ENCODE measurements around the gene RPAP3. TPM values are rescaled to one million over a fixed set of nuclear protein-coding genes. Genes with fewer than 3 reads are reported as not detected.

RPAP3 gene, protein sequence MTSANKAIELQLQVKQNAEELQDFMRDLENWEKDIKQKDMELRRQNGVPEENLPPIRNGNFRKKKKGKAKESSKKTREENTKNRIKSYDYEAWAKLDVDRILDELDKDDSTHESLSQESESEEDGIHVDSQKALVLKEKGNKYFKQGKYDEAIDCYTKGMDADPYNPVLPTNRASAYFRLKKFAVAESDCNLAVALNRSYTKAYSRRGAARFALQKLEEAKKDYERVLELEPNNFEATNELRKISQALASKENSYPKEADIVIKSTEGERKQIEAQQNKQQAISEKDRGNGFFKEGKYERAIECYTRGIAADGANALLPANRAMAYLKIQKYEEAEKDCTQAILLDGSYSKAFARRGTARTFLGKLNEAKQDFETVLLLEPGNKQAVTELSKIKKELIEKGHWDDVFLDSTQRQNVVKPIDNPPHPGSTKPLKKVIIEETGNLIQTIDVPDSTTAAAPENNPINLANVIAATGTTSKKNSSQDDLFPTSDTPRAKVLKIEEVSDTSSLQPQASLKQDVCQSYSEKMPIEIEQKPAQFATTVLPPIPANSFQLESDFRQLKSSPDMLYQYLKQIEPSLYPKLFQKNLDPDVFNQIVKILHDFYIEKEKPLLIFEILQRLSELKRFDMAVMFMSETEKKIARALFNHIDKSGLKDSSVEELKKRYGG
- 10 to 100 TPM; 28.9 to 54.7 (median 48.0) TPM for polyA plus RNA-seq (ENCODE audit: insufficient read length in 4 of 4)

GRCh38 chr12:47705566-47706425 lies at the start of gene RPAP3:
RPAP3 (minus strand) TSS chr12:47706030; CDS start chr12:47702840, 3,190 bp downstream.
- DNase-seq (ENCODE audit: low read depth in 4 of 4, low spot score in 3 of 4) = peak; percentile 70 to 90 (median 83)

DNA sequence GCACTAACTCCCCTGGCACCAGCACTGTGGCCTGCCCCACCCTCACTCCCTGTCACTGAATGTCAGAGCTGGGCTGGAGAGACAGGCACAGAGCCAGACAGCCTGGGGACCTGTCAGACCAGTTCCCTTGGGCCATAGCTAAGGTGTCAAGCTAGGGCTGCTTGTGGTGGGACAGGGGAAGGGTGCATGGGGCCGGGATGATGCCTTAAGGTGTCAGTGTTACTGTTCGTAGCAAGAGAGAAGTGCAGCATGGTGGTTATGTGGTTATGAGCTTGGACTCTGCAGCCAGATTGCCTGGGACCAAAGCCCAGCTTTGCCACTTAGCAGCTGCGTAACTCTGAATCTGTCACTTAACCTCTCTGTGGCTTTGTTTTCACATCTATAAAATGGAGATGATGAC lies 49.1 kb upstream of the RPAP3 start:
- no peak for DNase-seq (ENCODE audit: low read depth in 4 of 4, low spot score in 3 of 4)

DNA sequence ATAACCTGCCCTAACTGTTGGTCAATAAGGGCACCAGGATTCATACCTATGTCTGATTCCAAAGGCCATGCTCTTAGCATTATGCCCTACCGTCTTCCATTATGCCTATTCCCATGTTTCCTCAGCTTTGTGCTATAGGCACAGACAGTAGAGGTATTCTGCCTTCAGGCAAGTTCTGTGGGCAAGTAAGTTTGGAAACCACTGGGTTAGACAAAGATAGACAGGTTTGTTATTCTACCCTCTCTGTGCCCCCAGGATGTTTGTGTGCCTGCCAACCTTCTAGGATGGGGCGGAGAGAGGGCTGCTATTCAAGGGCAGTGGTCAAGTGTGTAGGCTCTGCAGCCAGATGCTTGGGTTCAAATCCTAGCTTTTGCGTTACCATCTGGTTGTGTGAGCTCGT lies 48.3 kb upstream of the RPAP3 start:
- no peak for DNase-seq (ENCODE audit: low read depth in 4 of 4, low spot score in 3 of 4)

DNA sequence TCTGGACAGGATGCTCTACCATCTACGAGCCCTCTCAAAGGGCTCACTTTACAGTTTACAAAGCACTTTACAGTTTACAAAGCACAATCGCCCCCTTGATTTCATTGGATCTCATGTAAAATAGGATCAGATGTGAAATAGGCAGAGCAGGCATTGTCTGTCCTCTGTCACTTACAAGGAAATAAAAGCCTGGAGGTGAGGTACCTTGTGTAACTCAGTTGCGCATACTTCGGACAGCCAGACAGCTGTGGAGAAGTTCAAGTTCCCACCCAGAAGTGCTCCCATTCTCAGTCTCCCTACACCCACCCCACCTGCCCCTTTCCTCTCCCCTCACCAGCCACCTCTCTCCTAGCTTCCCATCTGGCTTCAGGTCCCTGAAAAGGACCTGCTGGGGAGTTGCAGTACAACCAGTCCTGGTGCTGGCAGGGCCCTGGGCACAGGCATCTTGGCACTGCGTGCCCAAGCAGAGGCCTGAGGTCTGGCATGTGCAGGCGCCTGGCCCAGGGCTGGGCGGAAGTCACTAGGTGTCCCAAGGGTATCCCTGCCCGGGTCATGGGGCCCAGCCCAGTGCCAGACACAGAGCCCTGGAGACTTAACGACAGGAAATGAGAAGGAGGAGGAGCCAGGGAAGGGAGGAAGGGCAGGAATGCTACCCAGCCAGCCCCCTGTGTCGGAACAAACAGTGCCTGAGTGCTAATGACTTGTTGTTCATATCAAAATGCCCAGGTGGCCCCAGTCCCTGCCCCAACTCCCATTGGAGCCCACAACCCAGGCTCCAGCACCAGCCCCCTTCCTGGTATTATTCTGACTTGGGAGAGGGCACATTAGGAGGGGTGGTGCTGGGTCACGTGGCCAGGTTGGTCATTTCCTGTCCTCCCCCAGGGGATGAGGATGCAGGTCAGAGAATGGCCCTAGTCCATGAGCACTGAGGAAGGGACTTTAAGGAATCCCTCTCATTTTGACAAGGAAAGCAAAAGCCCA lies 47.5 kb upstream of the RPAP3 start:
- no peak for DNase-seq (ENCODE audit: low read depth in 4 of 4, low spot score in 3 of 4)

DNA sequence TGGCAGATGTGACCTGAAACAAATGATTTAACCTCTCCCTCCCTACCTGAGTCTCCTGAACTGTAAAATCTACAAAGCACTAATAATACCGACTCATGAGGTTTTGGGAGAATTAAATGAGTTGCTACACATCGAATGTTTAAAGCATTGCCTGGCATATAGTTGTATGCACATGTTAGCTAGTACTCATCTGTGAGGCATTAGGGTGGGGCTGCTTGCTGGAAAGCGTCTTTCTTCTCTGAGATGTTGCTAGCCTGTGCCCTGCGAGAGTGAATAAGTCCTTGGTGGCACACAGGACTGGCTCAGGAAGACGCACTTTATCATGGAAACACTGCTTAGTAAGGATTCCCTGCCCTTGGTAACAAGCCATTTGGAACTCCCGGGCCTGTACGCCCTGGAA lies 46.7 kb upstream of the RPAP3 start:
- DNase-seq (ENCODE audit: low read depth in 4 of 4, low spot score in 3 of 4) = no peak

DNA sequence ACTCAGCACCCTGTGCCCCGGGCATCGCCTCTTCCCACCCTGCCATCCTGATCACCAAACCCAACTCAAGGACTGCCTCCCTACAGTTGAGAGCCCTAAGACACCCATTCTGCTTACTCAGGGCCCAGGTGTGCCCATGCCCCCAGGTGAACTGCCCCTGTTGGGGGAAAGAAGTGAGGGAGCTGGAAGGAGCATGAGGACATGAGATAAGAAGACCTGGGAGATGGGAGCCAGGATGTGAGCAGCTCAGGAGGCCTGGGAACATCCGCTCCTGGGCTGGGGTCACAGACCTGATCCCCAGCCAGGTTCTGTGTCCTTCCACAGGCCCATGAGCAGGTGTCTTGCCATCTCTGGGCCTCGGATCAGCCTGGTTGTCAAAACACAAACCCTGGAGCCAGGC lies 46.3 kb upstream of the RPAP3 start:
- no peak for DNase-seq (ENCODE audit: low read depth in 4 of 4, low spot score in 3 of 4)

- no peak for DNase-seq (ENCODE audit: low read depth in 4 of 4, low spot score in 3 of 4)
Observed at GRCh38 chr12:47751561-47751960, 45.7 kb upstream of the RPAP3 start.

DNA sequence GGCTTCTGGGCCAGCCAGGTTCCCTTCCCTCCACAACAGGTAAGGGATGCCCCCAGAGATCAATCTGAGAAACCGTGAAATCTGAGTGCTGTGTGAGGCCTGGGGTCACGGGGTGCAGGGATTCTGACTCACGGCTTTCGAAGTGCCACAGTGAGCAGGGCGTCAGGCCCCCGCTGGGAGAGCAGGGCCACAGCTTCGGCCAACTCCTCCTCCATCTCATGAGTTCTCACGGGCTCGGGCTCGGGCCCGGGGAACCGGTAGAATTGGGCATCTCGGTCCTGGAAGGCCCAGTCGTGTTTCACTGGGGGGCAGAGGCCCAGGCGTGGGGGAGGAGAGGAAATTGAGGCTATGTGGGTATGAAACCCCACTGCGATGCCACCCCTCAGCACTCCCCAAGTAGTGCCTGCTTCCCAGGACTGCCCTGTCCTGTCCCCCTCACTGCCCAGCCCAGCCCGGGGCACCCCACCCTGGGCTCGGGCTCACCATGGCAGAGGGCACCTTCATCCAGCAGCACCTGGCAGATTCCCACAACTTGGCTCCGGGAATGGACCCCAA lies 45.2 kb upstream of the RPAP3 start:
- no peak for DNase-seq (ENCODE audit: low read depth in 4 of 4, low spot score in 3 of 4)

DNA sequence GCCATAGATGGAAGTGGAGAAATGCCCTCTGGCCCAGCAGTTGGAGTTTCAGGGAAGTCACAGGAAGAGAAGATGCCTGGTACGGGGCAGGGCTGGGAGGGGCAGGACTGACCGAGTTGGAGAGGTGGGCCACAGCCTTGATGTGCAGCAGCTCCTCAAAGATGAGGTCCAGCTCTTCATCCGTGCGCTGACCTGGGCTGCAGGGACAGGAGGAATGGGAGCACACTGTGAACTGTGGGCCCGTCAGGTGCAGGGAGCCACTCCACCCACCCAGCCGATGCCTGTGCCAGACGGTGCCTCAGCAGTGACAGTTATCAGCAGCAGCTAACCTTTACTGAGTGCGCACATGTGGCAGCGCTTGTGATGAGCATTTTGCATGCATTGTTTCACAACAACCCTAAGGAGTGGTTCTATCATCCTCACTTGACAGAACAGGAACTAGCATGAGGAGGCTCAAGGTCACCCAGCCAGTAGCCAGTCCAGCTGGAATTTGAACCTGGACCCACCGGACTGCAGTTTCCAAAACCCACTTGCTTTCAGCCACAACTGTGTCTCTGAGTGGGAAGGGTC lies 44.5 kb upstream of the RPAP3 start:
- no peak for DNase-seq (ENCODE audit: low read depth in 4 of 4, low spot score in 3 of 4)

DNA sequence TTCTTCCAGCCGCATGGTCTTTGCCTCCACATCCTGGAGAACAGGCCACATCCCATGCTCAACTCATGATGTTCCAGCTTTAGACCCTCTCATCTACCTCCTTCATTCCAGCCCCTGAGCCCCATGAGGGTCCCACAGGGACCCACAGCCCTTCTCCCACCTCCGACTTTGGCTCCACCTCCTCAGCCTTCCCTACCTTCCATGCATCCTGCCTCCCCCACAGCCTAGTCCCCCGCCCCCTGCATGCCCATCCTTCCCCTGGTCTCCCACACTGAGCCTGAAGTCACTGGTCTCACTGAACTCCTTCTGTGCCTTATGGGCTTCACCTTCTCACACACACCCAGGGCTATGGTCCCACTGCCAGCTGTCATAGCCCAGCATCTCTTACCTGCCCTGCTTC lies 43.1 kb upstream of the RPAP3 start:
- no peak for DNase-seq (ENCODE audit: low read depth in 4 of 4, low spot score in 3 of 4)

- no peak for DNase-seq (ENCODE audit: low read depth in 4 of 4, low spot score in 3 of 4)
Observed at GRCh38 chr12:47748507-47748828, 42.6 kb upstream of the RPAP3 start.

- no peak for DNase-seq (ENCODE audit: low read depth in 4 of 4, low spot score in 3 of 4)
Observed at GRCh38 chr12:47747596-47748506, 42.0 kb upstream of the RPAP3 start.

DNA sequence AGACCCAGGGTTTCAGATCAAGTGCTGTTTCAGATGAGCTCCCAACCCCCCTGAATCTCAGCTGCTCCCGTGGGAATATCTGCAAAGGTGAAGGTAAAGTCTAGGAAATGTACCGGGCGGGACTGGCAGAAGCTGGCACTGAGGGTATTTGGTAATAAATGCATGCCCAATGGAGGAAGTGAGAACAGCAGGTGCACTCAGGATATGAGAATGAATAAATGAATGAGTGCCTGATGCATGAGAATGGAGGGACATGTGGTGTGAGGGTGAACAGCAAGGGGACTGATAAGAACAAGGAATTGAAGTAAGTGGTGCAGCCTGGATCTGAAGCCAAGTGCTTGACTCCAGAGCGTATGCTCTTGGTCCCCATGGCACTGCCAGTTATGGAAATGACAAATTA lies 41.3 kb upstream of the RPAP3 start:
- no peak for DNase-seq (ENCODE audit: low read depth in 4 of 4, low spot score in 3 of 4)

- no peak for DNase-seq (ENCODE audit: low read depth in 4 of 4, low spot score in 3 of 4)
Observed at GRCh38 chr12:47746523-47746922, 40.7 kb upstream of the RPAP3 start.

DNA sequence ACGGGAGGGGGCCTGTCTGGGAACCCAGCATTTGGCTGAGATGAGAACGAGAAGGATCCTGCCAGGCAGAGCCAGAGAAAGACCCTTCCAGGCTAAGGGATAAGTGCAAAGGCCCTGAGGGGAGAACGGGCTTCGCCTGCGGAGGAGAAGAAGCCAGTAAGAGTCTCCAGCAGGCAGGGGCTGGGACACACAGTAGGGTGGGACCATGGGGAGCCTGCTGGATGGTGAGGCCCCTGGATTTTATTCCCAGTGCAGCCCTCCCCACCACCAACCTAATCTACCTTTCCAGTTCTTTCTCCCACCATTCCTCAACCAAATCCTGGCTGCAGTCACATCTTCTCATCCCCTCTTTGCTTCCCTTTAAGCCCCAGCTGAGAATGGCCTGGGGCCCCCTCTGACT lies 40.2 kb upstream of the RPAP3 start:
- no peak for DNase-seq (ENCODE audit: low read depth in 4 of 4, low spot score in 3 of 4)

- DNase-seq (ENCODE audit: low read depth in 4 of 4, low spot score in 3 of 4) = no peak
Observed at GRCh38 chr12:47745485-47746041, 39.7 kb upstream of the RPAP3 start.

GRCh38 chr12:47744778-47745436 lies 39.1 kb upstream of the RPAP3 start:
- no peak for DNase-seq (ENCODE audit: low read depth in 4 of 4, low spot score in 3 of 4)

Data from left renal pelvis (tissue), 4 donors.